Measurements from ENCODE around the gene INPP5E.

The INPP5E gene

DNA sequence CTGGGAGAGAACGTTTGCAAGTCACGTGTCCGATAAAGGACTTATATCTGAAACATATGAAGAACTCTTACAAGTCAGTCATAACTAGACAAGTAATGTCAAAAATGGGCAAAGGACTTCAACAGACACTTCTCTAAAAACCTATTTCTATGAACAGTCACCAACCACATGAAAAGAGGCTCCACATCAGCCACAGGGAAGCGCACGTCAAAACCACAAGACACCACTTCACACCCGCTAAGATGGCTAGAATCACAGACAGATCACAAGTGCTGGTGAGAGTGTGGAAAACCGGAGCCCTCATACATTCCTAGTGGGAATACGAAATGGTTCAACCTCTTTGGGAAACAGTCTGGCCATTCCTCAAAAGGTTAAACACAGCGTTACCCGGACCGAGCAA is 54.6 kb downstream of the INPP5E start:
- DNase-seq (ENCODE audit: low read depth): no peak

DNA sequence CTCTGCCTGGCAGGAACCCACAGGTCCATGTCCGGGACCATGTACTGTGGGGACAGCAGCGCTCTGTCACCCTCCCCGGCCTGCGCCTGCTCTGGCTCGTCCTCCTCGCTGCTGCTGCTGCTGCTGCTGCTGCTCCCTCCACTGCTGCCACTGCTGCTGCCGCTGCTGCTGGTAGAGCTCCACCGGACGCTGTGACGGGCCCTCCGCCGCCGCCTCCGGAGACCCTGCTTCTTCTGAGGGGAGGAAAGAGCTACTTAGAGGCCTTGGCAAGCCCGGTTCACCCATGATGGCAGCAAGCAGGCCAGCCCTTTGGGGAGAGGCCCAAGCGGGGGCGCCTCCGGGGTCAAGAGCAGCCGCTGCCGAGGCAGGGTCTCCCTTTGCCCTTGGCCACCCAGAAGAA is 56.2 kb downstream of the INPP5E start:
- DNase-seq (ENCODE audit: low read depth): no peak

DNA sequence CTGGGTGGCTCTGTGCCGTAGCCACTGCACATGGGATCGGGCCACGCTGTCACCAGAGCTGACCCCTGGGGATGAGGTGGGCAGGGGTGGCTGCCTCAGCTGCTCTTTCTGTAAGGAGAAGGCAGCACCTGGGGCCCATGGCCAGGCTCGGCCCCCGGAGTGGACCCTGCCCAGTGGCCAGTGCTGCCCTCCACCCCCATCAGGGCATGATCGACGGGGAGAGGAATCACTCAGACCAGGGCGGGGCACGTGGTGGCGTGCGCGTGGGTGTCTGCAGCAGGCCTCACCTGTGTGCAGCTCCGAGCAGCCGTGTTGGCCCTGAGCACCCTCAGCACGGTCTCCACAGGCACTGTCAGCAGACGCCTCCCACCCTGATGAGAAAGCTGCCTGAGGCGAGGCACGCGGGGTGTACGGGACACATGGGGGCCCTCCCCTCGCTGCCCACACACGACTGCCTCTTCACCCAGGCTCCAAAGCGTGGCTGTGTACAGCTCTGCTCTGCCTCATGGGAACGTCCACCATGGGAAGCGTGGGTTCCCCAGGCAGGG is 57.6 kb downstream of the INPP5E start:
- no peak for DNase-seq (ENCODE audit: low read depth)

DNA sequence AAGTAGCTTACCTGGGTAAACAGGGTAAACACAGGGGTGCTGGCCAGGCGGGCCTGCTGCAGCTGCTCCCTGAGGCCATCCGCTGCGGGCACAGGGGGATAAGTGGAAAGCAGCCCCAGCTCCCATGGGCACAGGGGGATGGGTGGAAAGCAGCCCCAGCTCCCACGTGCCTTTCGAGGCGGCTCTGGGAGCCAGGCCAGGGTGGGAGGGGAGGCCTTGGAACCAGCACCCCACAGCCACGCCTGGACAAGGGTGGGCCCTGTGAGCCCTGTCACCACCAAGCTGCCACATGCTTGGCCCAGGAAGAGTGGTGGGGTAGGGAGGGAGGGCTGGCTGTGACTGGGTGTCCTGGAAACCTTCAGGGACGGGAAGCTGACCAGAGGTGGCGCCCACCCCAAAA is 58.3 kb downstream of the INPP5E start:
- no peak for DNase-seq (ENCODE audit: low read depth)

DNA sequence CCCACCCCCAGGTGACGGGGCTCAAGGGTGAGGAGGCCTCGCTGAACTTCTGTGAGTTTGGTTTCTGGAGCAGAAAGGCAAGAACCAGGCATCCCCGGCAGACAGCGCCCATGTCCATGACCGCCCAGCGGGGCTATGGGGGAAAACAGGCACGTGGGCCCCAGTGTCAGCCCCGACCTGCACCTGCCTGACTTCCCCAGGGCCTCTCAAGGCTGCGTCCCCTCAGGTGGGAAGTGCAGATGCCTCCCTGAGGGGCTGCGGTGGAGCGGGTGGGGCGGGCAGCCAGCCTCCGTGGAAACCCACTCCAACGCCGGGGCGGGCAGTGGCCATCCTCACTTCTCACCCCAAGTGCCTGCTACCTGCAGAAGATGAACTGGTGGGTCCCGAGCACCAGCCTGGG is 59.3 kb downstream of the INPP5E start:
- no peak for DNase-seq (ENCODE audit: low read depth)

DNA sequence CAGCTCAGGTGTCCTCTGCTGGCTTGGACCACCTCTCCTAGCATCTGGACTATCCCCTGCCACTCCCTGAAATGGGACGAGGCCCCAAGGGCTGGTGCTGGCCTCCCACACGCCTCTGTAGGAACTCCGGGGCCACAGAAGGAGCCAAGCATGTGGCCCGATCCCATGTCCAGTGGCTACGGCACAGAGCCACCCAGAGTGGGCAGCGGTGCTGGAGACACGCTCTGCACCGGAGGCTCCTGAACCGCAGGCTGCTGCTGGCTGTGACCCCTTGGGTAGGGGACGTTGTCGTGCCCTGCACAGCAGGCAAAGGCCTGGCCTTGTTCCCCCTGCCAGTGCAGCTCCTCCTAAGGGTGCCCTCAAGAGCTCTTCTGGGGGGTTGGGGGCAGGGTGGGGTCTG is 59.8 kb downstream of the INPP5E start:
- no peak for DNase-seq (ENCODE audit: low read depth)

DNA sequence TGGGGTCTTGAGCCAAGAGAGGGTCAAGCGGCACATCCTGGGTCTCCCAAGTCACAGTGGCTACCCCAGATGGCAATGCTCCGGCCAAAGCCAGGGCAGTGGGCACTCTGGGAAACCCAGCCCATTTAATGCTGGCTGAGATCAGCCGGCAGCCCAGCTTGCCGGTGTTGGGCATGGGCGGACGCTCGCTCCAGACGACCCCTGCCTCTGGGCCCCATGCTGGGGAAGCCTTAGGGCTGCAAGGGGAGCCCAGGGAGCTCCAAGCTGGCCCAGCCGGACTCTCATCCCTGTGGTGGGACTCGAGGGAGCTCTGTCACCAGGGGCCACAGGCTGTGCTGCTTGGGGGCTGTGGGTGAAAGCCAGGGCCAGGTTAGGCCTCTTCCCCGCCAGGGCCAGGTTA is 60.2 kb downstream of the INPP5E start:
- DNase-seq (ENCODE audit: low read depth): no peak

DNA sequence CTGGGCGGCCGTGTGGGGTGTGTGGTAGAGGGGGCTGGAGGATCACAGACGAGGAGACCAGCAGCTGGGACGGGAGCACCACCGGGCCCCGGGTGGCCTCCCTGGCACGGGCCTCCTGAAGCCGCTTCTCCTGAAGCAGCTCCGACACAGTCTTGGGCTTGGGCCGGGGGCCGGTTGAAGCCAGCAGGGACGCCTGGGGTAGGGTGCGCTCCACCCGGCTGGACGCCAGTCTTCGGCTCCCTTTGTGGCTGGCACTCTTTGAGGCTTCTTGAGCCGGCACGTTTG is 60.7 kb downstream of the INPP5E start:
- no peak for DNase-seq (ENCODE audit: low read depth)
